Esophagus muscularis mucosa (tissue), 4 donors: ENCODE results near the gene PLB1. TPM values are rescaled to one million over a fixed set of nuclear protein-coding genes. Genes with fewer than 3 reads are reported as not detected.

ENCODE experiments used
- DNase-seq: peaks from one replicate; pipeline ENCODE4 v3.0.0-alpha.2; 2017; ENCODE audit errors: extremely low spot score
- H3K27ac ChIP-seq, 4 donors: fragments of 200-600 bp; sonication (generic); replicated peaks in 1 of 4; 1 replicate in 3 of 4; 2 replicates in 1 of 4; pipeline ENCODE4 v1.5.1; 2016 to 2019; ENCODE audit warnings: mild to moderate bottlenecking in 1 of 4
- H3K27me3 ChIP-seq, 4 donors: fragments of 200-600 bp; sonication (generic); one replicate each; pipeline versions ENCODE4 v1.5.1 to v1.6.0; 2016 to 2019
- H3K36me3 ChIP-seq, 4 donors: fragments of 200-600 bp; sonication (generic); one replicate each; pipeline ENCODE4 v1.5.1; 2016 to 2019
- H3K4me1 ChIP-seq, 4 donors: fragments of 200-600 bp; sonication (generic); one replicate each; pipeline ENCODE4 v1.5.1; 2016 to 2019
- H3K4me3 ChIP-seq, 4 donors: fragments of 200-600 bp; sonication (generic); 1 replicate in 2 of 4; 2 replicates in 2 of 4; pipeline ENCODE4 v1.5.1; 2016 to 2019; ENCODE audit warnings: mild to moderate bottlenecking in 4 of 4, moderate library complexity in 1 of 4
- H3K9me3 ChIP-seq, 4 donors: fragments of 200-600 bp; sonication (generic); 1 replicate in 3 of 4; 2 replicates in 1 of 4; pipeline ENCODE4 v1.5.1; 2016 to 2019
- CTCF ChIP-seq, 3 experiments: fragments of 200-600 bp in 2 of 3; fragments of 450-650 bp in 1 of 3; sonication (generic) in 2 of 3; IDR thresholded peaks; one replicate each; pipeline ENCODE4 v1.5.1; 2017 to 2019; ENCODE audit warnings: antibody characterized with exemption in 3 of 3, mild to moderate bottlenecking in 2 of 3, moderate library complexity in 1 of 3
- EP300 ChIP-seq: sonication (generic); formaldehyde crosslinking; IDR thresholded peaks from one replicate; pipeline ENCODE4 v1.6.1; 2017; ENCODE audit warnings: antibody characterized with exemption
- POLR2A ChIP-seq: fragments of 450-650 bp; IDR thresholded peaks from one replicate; pipeline ENCODE4 v1.6.1; 2017; ENCODE audit warnings: antibody characterized with exemption, moderate library complexity, mild to moderate bottlenecking, low read depth
- POLR2AphosphoS5 ChIP-seq, 2 donors: sonication (generic); formaldehyde crosslinking; IDR thresholded peaks; one replicate each; pipeline ENCODE4 v1.6.1; 2017; ENCODE audit warnings: antibody characterized with exemption in 2 of 2
- WGBS: methylation state at CpG from one replicate; pipeline ENCODE4 v1.1.5; 2018; 5-methylcytosine and 5-hydroxymethylcytosine counted together
- intact Hi-C: fragments of 100-400 bp; cut with DNase I; formaldehyde crosslinking; loops from one replicate; pipeline ENCODE4 v1.15.1; 2023
- total RNA-seq, 4 donors: library from RNA; depleted of rRNA; stranded (reverse); fragments of >200 nt; gene quantifications; one replicate each; pipeline versions ENCODE4 v1.1.0 to v1.2.1, GENCODE V29; 2016

PLB1 gene
- total RNA-seq, 4 donors from 2014 or later = 2.5 to 11.1 (median 7.7) TPM

DNA sequence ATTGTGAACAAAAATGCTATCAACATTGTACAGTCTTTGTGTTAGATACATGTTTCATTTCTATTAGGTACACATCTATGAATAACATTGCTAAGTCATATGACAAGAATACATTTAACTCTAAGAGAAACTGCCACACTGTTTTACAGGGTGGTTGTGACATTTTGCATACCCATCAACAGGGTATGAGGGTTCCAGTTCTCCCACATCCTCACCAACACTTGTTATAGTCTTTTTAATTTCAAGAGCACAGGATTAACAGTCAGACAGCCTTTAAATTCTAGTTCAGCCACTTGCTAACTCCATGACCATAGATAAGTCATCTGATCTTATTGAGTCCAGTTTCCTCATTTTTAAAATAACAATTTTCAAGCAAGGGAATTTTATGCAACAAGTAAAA is 163.3 kb downstream of the PLB1 start:
- no peak for TF ChIP-seq CTCF (IDR thresholded peaks at IDR 0.05)
- TF ChIP-seq POLR2AphosphoS5 (IDR thresholded peaks at IDR 0.05) = no peak
- TF ChIP-seq POLR2A = no peak
- no peak for TF ChIP-seq EP300
- H3K27me3 ChIP-seq = no peaks in the 10 kb centered on the region
- intact Hi-C loops = no loop called here
- H3K27ac ChIP-seq = peak overlapping the region; percentile 88 to 92 (median 90)
- DNase-seq = no peak
- H3K9me3 ChIP-seq = no peaks in the 10 kb centered on the region
- no peaks in the 10 kb centered on the region for H3K36me3 ChIP-seq
- H3K4me1 ChIP-seq = peaks cover 47 to 100% (median 87%) of the 10 kb centered on the region in 4 donors
- no peak overlapping the region for H3K4me3 ChIP-seq

- DNase-seq = no peak
- peak overlapping the region; percentile 88 to 92 (median 90) for H3K27ac ChIP-seq
- H3K4me3 ChIP-seq = no peak overlapping the region
- no peaks in the 10 kb centered on the region for H3K36me3 ChIP-seq
- WGBS = 29% methylated on average over 5 of the region's 5 CpGs
- TF ChIP-seq POLR2A = no peak
- peak; percentile 96 for TF ChIP-seq POLR2AphosphoS5 (IDR thresholded peaks at IDR 0.05)
- peak; percentile 93 for TF ChIP-seq EP300
- no peak for TF ChIP-seq CTCF (IDR thresholded peaks at IDR 0.05)
- peaks cover 48 to 99% (median 93%) of the 10 kb centered on the region in 4 donors for H3K4me1 ChIP-seq
- intact Hi-C loops = loop anchor here (5.0 kb wide), 2 partner anchors 39 to 69 kb away; no protein-coding TSS in a partner anchor
- H3K27me3 ChIP-seq = no peaks in the 10 kb centered on the region
- no peaks in the 10 kb centered on the region for H3K9me3 ChIP-seq
Measured at GRCh38 chr2:28661589-28662001, 165.7 kb downstream of the PLB1 start.

- intact Hi-C loops = loop anchor here (5.0 kb wide), 2 partner anchors 40 to 70 kb away; no protein-coding TSS in a partner anchor
- WGBS = 79% methylated on average over 1 of the region's 1 CpG
- H3K4me3 ChIP-seq = no peak overlapping the region
- H3K27ac ChIP-seq = peak overlapping the region; percentile 88 to 92 (median 90)
- H3K27me3 ChIP-seq = no peaks in the 10 kb centered on the region
- TF ChIP-seq EP300 = no peak
- no peak for TF ChIP-seq POLR2A
- no peak for TF ChIP-seq CTCF (IDR thresholded peaks at IDR 0.05)
- TF ChIP-seq POLR2AphosphoS5 (IDR thresholded peaks at IDR 0.05) = no peak
- no peaks in the 10 kb centered on the region for H3K9me3 ChIP-seq
- no peaks in the 10 kb centered on the region for H3K36me3 ChIP-seq
- DNase-seq = no peak
- H3K4me1 ChIP-seq = peaks cover 48 to 99% (median 95%) of the 10 kb centered on the region in 4 donors
Measured at GRCh38 chr2:28662044-28662443, 166.2 kb downstream of the PLB1 start.

DNA sequence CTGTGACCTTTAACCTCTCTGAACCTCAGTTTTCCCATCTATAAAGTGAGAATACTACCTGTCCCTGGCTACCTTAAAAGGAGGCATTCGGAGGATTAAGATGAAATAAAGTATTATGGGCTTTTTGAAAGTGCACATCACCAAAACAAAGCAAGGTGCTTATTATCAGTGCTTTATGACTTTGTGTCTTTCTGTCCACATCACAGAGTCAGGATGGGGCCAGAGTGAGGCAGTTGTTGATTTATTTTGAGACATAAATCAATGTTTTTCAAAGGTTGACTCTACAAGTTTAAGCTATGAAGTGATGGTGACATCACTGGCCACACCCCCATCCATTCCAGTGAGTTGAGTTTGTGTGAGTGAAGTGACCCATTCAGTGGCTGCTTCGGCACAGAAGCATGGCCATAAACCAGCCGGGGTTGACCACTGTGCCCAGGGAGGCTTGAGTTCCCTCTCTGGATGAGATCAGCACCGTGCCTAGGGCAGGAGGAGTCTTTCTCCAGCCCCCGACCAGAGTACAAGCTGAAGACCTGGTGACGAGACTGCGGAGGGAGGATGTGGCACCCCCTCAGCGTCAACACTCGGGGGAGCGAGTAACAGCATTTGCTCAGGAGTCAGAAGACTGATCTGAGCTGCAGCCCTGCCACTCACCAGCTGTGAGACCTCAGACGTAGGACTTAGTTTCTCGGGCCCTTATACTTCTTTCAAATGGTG is 166.8 kb downstream of the PLB1 start:
- Histone ChIP-seq H3K4me1 (peaks cover 48 to 97% (median 94%) of the 10 kb centered on the region in 4 donors), H3K4me3 (peak overlapping the region in 3 of 4 donors; percentile 25 to 47 (median 37))
- DNase-seq = no peak

More for the DNA sequence above, 166.8 kb downstream of the PLB1 start:
- Histone ChIP-seq H3K36me3 (no peaks in the 10 kb centered on the region), H3K9me3 (no peaks in the 10 kb centered on the region), H3K27me3 (no peaks in the 10 kb centered on the region), H3K27ac (peak overlapping the region; percentile 88 to 92 (median 90))
- 64% methylated on average over 12 of the region's 12 CpGs for WGBS
- peak; percentile 67 to 90 for TF ChIP-seq POLR2AphosphoS5 (IDR thresholded peaks at IDR 0.05)
- TF ChIP-seq EP300 = no peak
- no peak for TF ChIP-seq POLR2A
- no peak for TF ChIP-seq CTCF (IDR thresholded peaks at IDR 0.05)
- intact Hi-C loops = loop anchor here (5.0 kb wide), 2 partner anchors 40 to 70 kb away; no protein-coding TSS in a partner anchor
